NCI-H524 treated with DMSO at 0.1 percent for 48 hours (cell line): ENCODE measurements around the gene PRMT7.

Experiments used
- DNase-seq: peaks from one replicate; lab custom pipeline; 2025; lab: John Stamatoyannopoulos, UW

The PRMT7 gene

DNA sequence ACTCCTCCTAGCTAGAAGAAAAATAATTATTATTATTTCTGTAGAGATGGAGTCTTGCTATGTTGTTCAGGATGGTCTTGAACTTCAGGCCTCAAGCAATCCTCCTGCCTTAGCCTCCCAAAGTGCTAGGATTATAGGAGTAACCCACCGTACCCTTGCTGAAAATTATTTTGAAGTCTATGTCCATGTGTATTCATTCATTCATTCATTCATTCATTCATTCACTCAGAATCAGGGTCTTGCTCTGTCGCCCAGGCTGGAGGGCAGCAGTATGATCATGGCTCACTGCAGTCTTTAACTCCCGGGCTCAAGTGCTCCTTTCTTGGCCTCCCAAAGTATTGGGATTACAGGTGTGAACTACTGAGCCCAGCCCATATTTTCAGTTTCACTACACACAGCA, 4.2 kb upstream of the PRMT7 start:
- DNase-seq = no peak

DNA sequence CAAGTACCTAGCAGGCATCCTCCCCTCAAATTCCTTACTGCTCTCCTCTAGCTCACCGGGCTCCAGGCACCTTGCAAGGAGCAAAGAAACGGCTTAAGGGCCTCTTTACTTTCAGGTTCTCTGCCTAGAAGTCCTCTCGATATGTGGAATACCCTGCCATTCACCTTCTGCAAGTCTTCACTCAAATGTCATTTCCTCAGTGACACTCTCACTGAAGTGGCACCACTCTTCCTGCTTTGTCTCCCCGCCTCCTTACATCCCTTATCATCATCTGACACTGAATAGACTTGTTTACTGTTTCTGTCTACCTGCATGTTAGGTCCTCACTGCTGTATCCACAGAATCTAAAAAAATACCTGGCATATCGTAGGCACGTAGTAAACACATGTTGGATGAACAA, 1.0 kb upstream of the PRMT7 start:
- DNase-seq = no peak

DNA sequence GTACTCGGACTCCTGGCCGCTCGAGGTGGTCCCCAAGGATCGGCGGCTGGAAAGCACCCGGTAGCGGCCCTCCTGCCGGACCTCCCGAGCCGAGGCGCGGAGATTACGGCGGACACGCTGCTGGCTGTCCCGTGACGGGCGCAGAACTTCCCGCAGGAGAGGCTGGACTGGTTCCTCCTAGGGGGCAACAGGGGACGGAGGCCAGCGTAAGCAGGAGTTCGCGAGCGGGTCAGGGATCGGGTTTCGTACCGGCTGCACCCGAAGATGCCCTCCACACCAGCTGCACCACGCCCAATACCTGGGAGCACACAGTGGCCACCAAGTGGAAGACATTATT, 414 bp upstream of the PRMT7 start:
- no peak for DNase-seq

DNA sequence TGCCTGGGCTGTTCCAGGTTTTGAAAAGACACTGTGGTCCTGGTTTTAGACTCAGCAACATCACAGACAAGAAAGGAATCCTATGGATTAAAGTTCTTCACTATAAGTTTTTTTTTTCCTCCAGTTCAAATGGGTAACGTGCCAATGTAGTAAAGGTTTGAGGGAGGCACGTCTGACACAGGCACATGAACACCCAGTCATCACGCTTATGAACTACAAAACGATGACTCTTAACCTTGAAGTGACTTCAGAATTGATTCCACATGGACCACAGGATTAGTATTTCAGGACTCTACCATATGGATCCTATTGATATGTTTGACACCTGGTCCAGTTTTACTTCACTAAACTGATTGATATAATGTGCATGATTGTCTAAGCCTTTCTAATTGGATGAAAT, 2.3 kb downstream of the PRMT7 start:
- no peak for DNase-seq

DNA sequence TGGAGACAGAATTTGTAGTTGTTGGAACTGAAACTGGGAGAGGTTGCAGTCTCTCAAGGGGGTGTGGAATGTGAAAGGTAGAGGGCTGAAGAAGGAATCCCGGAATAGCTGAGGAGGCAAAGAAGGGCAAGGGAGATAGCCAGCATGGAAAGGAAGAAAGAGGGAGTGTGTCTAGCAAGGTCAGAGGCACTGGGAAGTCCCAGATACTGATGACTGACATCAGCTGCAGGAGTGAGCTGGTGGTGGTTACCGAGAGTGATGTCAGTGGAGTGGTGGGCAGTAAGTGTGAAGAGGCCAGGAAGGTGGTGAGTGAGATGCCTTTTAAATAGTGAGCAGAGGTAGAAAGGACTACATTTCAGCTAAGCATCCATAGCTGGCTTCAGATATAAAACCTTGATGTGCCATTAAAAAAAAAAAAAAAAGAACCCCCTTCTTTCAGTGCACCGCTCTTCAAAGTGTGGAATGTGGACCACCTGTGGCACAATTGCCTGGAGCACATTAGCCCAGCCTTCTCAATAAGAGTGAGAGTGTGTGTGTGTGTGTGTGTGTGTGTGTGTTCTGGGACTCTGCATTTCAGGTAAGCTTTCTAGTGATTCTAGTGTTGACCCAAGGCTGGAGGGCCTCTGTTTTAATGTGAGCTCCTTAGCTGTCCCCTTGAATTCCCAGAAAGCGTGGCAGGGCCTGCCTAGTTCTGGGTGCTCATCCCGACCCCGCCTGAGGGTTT, 8.5 kb downstream of the PRMT7 start:
- DNase-seq = no peak

DNA sequence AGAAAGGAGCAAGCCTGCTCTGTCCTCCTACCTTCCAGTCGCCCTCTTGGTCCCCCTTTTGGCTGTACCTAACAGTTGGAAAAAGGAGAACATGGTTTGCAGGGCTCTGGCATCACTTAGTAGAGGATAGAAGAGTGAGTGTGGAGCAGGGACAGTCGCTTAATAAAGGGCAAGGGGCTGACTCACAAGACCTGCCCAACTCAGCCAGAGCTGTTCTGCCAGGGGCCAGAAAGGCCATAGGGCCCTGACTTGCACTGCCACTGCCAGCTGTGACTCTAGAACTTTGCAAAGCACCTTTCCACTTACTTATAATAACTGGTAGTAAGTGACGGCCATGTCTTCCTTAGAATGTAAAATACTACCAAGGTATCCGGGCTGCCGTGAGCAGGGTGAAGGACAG, 13.5 kb downstream of the PRMT7 start:
- no peak for DNase-seq

DNA sequence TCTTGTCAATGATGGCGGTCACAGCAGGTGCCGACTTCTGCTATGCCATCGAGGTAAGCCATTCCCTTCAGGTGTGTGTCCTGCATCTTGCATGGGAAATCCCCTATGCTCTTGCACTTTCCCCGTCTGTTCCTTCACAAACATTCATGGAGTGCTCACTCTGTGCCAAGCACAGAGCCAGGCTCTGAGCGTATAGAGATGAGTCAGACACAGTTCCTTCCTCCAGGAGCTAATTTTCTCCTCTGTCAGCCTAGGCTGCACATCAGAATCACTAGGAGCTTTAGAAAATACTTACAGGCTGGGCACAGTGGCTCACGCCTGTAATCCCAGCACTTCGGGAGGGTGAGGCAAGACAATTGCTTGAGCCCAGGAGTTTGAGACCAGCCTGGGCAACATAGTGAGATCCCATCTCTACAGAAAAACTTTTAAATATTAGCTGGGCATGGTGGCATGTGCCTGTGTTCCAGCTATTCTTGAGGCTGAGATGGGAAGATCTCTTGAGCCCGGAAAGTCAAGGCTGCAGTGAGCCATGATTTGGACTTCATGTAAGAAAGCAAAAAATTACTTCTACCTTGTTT, 14.1 kb downstream of the PRMT7 start:
- DNase-seq = no peak

DNA sequence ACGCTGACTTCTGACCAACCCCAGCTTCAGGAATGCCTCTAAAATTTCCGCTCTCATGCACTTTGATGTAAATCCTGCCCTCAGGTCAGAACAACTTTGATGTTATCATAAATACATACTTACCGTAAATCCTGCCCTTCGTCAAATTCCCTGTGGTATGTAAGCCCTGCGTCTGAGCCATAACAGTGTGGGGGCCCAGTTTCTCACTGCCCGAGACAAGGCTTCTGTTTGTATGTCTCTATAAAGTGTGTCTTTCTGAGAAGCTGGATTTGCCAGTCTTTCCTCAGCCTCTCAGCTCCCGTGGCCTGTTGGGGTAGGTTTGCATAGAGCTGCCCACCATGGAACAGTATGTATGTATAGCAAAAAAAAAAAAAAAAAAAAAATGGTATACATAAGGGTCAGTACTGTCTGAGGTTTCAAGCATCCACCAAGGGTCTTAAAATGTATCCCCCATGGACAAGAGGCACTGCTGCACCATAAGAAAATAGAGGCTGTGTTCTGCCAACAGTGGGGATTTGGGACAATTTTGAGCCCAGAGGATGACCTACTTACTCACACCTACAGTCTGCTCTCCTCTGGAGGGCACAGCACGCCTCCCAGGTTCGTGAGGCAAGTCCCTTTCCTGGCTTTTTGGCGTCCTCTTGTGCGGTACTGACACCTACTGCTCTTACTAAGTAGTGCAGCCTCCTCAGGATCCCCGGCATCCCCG, 17.5 kb downstream of the PRMT7 start:
- DNase-seq = peak; percentile 46

DNA sequence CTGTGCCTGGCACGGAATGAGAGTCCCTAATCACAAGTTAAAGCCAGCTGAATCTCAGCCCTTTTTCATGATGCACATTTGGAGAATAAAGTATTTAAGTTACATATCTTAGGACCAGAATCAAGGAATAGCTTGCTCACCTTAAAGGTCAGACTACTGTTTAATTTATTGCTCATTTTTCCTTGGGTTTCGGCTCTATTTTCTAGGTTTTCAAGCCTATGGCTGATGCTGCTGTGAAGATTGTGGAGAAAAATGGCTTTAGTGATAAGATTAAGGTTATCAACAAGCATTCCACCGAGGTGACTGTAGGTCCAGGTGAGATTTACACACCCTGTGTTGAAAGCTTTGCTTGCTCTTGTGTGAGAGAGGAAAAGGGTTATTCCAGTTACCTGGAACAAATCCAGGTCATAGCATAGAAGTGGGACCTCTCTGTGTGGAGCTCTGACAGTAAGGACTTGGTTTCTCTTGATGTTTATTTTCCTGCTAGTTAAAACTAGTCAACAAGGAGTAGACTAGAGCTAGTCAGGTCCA, 18.1 kb downstream of the PRMT7 start:
- no peak for DNase-seq

DNA sequence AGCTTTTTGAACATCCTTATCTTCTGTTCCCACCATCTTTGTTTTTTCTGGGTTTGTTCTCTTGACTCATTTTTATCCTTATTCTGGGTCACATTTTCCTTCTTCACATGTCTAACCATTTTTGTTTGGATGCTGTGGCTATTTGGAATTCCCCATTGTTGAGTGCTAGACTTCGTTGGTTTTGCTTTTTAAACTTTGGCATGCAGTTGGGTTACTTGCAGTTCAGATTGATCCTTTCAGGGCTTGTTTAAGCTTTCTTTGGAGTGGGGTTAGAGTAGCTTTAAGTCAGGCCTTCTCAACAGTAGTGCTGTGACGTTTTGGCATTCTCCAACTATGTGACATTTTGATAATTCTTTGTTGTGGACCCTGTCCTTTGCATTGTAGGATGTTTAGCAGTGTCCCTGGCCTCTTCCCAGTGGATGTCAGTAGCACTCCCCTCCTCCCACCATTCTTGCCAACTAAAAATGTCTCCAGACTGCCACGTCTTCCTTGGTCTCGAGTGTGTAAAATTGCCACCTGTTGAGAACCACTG, 21.1 kb downstream of the PRMT7 start:
- DNase-seq = no peak

DNA sequence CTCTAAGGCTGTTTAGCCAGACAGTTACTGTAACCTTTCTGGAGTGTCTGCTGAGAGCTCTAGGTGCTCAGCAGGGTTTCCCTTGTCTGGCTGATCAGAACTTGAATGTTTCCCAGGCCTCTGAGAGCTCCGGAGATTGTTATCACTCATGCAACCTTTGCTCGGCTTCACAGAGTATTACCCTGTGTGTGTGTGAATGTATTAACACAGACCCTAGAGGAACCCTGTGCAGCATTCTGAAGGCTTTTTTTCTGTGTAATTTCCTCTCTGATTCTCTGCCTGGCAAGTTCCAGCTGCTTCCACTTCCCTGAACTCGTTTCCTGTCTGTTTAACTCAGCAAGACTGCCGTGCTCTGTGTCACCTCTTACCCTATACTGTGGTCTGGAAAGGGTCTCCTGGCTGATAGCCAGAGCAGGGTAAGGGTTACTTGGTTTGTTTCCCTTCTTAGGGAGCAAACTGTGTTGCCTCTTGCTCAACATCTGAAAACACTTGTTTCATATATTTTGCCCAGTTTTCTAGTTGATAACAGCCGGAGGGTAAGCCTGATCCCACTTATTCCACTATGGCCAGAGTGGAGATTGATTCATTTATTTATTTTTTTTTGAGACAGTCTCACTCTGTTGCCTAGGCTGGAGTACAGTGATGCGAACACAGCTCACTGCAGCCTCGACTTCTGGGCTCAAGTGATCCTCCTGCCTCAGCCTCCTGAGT, 21.7 kb downstream of the PRMT7 start:
- DNase-seq = no peak

DNA sequence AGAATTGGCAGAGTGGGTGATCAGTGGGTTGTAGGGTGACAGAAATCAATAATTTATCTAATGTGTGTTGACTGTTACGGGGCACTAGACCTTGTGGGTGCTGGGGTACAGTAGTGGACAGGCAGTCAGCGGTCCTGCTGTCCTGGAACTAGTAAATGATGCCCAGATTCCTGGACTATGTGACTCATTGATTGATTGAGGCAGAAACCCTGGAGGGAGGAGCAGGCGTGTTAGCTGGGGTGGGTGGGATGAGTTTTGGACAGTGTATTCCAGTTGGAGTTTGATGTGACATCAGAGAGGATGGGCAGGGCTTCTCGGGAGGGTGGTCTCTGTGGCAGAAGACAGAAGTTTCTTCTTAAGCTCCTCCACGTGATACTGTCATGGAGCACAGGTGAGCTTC, 24.4 kb downstream of the PRMT7 start:
- no peak for DNase-seq

DNA sequence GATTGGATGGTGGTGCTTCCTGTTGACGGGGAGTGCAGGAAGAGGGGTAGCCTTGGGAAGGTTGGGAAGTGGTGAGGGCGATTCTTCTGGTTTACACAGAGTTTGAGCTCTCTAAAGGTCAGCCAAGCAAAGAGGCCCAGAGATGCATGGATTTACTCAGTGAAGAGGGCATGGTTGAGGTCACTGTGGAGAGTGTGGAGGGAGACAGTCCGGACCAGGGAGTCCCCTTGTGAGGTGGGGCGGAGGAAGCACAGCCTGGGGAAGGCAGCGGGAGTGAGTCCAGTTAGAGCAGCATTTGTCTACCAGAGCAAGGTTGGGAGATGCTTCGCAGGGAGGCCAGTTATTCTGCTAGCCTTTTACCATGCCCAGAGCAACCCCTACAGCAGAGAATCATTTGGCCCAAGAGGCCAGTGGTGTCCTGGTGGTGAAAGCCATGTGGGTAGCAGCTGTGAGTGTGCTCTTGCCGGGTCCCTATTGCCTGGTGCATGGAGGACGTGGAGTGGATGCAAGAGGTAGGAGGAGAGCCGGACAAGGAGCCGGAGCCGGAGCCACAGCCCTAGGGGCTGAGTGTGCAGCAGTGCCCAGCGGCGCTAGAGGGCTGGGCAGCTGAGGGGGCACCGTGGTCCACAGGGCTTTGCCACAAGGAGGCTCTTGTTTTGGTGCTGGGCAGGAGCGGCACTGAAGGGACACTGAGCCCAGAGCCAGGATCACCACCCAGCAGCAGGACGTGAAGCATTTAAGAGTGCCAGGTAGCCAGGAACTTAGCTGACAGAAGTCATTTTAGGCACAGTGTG, 27.7 kb downstream of the PRMT7 start:
- DNase-seq = no peak

DNA sequence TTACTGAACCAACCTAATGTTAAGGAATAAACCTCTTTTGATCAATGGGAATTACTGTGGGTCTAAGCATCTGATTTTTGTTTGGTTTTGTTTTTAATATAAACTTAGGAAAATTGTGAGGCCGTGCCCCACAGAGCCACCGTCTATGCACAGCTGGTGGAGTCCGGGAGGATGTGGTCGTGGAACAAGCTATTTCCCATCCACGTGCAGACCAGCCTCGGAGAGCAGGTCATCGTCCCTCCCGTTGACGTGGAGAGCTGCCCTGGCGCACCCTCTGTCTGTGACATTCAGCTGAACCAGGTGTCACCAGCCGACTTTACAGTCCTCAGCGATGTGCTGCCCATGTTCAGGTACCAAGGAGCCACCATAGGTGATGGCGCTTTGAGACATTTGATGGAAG, 28.4 kb downstream of the PRMT7 start:
- no peak for DNase-seq

DNA sequence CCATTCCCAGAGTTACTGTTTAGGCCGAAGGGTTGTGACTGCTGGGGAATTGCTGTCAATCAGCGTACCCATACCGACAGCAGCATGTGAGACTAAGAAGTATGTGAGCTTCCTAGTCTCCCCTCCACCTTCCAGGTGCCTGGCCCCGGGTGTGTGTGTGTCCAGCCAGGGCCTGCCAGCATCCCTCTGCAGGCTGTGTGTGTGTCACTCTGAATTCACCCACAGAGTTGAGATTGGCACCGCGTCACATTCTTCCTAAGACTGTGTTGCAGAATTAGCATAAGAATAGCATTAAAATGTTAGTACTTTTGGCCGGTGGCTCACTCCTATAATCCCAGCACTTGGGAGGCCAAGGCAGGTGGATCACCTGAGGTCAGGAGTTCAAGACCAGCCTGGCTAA, 31.8 kb downstream of the PRMT7 start:
- no peak for DNase-seq

DNA sequence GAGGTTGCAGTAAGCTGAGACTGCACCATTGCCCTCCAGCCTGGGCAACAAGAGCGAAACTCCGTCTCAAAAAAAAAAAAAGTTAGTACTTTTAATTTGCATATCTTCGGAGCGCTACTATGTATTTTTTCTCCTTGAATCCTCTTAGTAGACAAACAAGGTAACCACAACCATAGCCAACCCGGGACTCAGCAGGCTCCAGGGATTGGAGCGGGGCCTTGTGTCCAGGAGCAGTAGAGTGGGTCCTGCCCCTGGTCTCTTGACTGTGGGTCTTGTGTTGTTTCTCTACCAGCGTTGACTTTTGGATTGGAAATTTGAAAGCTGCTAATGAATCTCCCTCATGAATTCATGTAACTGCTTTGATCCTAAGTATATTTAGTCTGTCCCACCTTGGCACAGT, 32.3 kb downstream of the PRMT7 start:
- DNase-seq = no peak

DNA sequence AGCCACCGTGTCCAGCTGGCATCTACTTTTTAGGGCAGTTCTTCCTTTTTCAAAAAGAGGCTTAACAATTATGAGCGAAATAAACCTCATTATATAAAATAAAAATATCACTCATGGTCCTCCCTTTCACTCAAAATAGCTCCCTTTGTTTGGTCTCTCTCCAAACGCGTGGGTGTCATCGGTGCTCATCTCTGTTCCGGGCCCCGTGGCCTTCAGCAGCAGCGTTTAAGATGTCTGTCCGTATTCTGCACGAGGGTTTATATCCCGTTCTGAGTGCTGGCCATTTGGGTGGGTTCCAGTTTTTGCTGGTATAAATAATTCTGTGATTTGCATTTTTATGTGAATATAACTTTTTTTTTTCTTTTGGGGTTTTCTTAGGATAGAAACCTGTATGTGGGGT, 33.4 kb downstream of the PRMT7 start:
- no peak for DNase-seq

DNA sequence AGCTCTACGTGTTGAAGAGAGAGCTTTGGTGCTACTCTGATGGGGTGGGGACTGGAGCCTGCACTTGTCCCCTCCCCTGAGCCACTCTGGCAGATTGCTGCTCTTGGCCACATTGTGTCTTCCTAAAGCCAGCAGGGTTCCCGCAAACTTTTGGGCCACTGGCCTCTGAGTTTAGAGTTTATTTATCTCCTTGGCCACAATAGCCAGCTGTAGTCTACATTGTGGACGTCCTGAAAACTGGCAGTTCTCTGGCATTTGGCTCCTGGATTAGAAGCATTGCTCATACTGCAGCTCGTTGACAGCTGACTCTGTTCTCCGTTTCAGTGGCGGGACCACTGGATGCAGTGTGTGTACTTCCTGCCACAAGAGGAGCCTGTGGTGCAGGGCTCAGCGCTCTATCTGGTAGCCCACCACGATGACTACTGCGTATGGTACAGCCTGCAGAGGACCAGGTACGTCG, 34.6 kb downstream of the PRMT7 start:
- no peak for DNase-seq

DNA sequence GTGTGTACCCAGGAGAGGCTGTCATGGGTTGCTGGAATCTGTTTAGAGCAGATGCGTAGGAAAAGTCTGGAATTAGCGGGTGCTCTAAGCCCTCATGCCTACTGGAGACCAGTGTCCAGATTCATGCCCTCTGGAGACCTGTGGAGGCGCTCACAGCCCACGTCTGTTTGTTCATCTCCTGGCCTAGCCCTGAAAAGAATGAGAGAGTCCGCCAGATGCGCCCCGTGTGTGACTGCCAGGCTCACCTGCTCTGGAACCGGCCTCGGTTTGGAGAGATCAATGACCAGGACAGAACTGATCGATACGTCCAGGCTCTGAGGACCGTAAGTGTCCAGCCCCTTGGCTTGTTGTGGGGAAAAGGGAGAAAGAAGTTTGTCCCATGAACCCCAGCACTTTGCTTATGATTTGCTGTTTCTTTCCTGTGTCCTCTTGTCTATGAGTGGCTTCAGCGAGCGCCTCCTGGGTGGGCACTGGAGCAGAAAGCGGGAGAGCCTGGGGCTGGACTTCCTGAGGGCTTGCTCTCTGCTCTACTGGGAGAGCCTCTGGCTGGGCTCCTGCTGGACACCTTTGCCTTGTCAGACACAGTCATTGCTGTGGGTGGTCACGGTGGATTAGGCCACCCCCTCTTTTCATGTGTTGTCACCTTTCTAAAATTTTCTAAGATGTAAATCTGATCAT, 35.3 kb downstream of the PRMT7 start:
- DNase-seq = no peak

DNA sequence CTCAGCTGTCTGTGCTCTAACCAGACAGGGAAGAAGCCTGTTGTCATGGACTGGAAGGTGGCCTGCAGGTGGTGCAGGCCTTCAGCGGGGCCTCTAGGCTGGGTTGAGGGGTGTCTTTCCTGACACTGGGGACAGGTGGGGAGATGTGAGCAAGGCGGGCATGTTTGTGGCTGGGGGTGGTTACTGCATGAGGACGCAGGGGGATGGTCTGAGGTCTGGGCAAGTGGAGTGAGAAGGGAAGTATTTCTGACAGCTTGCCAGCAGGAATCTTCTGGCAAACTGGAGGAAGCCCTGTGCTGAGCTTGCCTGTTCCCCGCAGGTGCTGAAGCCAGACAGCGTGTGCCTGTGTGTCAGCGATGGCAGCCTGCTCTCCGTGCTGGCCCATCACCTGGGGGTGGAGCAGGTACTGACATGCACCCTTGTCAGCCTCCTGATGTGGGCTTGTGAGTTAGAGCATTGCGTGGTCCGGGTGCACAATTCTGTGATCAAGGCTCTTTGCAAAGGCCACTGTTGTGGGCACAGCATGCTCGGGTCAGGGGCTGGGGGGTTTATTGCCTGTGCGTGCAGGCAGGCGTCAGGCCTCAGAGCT, 36.2 kb downstream of the PRMT7 start:
- DNase-seq = no peak

DNA sequence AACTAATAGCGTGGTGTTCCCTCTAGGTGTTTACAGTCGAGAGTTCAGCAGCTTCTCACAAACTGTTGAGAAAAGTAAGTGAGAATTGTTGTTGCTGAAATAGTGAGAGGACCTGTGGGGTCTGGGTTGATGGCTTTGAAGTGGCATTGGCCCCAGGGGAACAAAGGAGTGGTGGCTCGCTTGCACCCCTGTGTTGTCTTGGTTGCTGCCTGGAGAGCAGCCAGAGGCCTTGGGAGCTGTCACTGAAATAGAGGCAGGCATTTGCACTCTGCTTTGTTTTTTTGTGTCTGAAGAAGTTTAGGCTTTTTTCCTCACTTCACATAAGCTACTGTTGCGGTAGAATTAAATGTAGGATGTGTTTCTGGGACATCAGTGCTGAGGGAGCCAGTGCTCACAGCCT, 36.8 kb downstream of the PRMT7 start:
- no peak for DNase-seq
